GM12865 (cell line): ENCODE data around the gene XRCC4.

Source experiments
- DNase-seq: peaks from one replicate; pipeline ENCODE4 v3.0.0; 2010; ENCODE audit warnings: low read depth
- H3K4me3 ChIP-seq: 2 replicates; pipeline ENCODE4 v1.5.1; 2011; ENCODE audit warnings: mild to moderate bottlenecking, low read depth, low read length, control low read depth
- CTCF ChIP-seq: IDR thresholded peaks from 2 replicates; pipeline ENCODE4 v1.5.1; 2011; ENCODE audit warnings: low read length, control low read depth, low read depth, inconsistent platforms; ENCODE audit not compliant: insufficient read depth; ENCODE audit errors: missing control alignments

The XRCC4 gene

GRCh38 chr5:83090169-83090568 is 12.8 kb downstream of the XRCC4 start:
- no peak overlapping the region for H3K4me3 ChIP-seq
- no peak for DNase-seq
- TF ChIP-seq CTCF: no peak

GRCh38 chr5:83092619-83093018 is 15.3 kb downstream of the XRCC4 start:
- no peak for TF ChIP-seq CTCF
- no peak for DNase-seq
- H3K4me3 ChIP-seq: no peak overlapping the region

- no peak for TF ChIP-seq CTCF
- no peak for DNase-seq
- H3K4me3 ChIP-seq: no peak overlapping the region
These were observed 16.3 kb downstream of the XRCC4 start for GRCh38 chr5:83093692-83094091.

- H3K4me3 ChIP-seq: no peak overlapping the region
- TF ChIP-seq CTCF: no peak
- no peak for DNase-seq
These were observed 18.0 kb downstream of the XRCC4 start for GRCh38 chr5:83095163-83095956.

- no peak for TF ChIP-seq CTCF
- no peak for DNase-seq
- no peak overlapping the region for H3K4me3 ChIP-seq
These were observed 18.7 kb downstream of the XRCC4 start for GRCh38 chr5:83095957-83096539.

- H3K4me3 ChIP-seq: no peak overlapping the region
- DNase-seq: no peak
- no peak for TF ChIP-seq CTCF
These were observed 19.5 kb downstream of the XRCC4 start for GRCh38 chr5:83096660-83097339.
